NCI-H2029 treated with DMSO at 0.1 percent for 48 hours (cell line): ENCODE data around the gene ST7L.

Experiments used
- DNase-seq: peaks from one replicate; lab custom pipeline; 2025; lab: John Stamatoyannopoulos, UW

ST7L gene

GRCh38 chr1:112546076-112546475 lies 72.9 kb downstream of the ST7L start:
- no peak for DNase-seq

- no peak for DNase-seq
Observed at GRCh38 chr1:112544751-112545150, 74.2 kb downstream of the ST7L start.

DNA sequence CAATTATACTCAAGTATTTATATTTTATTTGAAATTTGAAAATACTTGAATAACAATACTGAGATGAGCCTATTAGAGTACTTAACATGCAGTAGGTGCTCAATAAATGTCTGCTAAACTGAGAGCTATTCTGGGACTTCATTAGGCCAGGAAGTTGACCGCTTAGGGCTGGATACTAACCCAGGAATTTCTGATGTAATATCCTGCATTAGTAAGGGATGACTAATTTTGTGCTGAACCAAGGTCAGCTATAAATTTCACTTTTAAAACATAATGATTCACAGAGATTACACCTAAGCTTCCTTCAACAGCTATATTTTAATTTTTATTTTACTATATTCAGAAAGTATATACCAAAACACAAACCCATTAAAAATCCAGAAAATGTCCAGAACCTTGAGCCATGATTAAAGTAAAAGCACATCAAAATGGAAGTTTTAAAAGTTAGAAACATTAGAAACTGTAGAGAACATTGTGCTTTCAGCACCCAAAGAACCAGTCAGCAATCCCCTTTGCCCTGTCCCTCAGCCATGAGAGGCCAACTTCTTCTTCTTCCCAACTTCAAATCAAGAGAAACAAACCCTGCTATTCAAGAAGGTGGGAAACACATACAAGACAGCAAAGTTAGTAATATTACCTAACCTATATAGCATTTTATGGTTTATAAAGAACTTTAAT lies 74.8 kb downstream of the ST7L start:
- DNase-seq = no peak

GRCh38 chr1:112542206-112542973 lies 76.6 kb downstream of the ST7L start:
- no peak for DNase-seq

DNA sequence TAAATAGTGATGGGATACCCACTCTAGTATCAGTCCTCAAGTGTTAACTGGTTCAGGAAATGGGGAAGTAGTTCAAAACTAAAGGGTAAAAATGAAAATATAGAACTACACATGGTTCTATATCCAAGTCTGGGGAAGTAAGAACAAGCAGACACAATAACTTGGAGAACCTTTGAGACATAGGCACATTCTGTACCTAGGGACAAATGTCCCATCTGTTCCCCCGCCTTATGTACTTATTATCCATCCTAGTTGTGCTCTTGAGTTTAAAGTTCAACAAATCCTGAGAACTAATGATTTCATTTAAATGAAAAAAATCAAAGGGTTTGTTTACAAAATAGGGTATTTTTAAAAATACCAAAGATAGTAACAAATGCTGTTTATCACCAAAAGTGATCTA lies 77.6 kb downstream of the ST7L start:
- no peak for DNase-seq

GRCh38 chr1:112540226-112540794 lies 78.6 kb downstream of the ST7L start:
- DNase-seq = no peak

DNA sequence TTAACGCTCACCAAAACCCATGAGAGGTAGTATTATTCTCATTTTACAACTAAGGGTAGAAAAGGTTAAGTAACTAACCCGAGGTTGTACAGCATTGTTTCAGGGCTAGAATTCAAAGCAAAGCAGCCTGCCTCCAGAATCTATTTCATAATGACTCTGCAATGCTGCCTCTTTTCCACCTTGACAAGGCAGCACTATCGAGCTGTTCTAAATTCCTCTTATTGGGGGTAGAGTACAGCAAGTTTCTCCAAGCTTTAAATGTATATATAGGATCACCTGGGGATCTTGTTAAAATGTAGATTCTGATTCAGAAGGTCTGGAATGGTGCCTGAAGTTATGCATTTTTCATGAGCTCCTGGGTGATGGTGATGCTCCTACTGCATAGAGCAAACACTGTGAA lies 80.1 kb downstream of the ST7L start:
- no peak for DNase-seq

DNA sequence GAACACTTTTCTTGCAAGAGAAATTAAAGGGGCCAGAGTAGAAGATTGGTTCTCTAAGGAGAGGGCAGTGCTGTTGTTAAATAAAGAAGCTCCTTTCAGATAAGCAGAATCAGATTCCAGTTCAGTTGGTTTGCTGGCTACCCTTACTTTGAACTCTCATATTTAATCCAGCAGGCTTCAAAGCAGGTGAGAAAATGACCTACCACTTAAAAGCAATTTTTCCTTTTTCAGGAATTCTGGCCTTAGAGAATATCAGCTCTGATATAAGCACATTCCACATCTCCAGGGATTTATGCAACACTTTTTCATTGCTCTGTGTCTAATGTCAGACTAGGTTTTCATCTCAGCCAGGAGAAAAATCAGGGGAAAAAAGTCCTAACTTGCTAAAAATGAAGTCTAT lies 81.5 kb downstream of the ST7L start:
- DNase-seq = no peak

- DNase-seq = no peak
Observed at GRCh38 chr1:112536561-112536960, 82.4 kb downstream of the ST7L start.

- DNase-seq = no peak
Observed at GRCh38 chr1:112533029-112533428, 85.9 kb downstream of the ST7L start.

DNA sequence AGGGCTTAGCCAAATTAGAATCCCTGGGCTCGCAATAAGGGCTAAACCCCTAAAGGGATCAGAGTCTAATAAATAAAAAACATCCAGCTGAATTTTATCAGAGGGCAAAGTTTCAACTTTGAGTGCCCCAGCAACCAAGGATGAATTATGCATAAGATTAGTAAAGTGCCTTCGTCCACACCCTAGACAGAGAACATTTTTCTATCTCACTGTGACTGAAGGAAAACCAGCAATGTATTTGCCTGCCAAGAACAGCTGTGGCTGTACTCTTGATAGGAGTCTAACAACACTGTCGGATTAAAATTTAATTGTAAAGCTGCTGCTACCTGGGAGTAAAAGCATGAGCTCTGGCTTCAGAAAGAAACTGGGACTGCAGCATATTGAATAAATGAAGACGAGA lies 86.9 kb downstream of the ST7L start:
- DNase-seq = no peak

DNA sequence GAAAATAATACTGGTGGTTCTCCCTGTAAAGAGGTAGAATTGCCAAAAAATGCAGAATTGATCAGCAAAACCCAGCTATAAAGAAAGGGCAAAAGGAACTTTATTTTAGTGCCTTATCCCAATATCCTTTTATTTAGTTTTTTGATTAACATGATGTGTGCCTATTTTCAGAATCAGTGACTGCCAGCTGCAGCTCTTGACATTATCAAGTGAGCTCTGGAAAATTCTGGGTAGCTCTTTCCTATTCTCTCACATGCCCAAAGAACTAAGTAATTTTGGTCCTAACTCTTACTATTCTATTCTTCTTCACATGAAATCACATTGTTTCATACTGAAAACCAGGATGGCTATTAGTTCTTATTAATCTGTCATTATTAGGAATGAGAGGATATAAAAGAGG lies 88.1 kb downstream of the ST7L start:
- DNase-seq = no peak

GRCh38 chr1:112529301-112529700 lies 89.6 kb downstream of the ST7L start:
- no peak for DNase-seq

DNA sequence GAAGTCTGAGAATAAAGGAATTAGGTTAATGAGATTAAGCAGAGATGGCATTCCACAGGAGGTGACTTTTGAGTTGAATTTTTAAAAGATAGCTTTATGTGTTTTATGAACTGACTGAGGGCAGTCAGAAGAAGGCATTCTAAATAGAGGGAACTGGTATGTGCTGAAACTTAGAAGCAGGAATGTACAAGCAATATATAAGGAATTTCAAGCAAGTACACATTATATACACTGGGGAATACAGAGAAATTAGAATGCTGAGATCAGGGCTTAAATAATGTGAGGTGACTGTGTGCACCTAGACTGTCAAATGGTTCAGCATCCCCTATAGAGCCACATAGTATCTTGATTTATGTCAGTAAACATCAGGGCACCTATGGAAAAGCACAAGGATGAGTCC lies 90.9 kb downstream of the ST7L start:
- DNase-seq = no peak

GRCh38 chr1:112527266-112528010 lies 91.5 kb downstream of the ST7L start:
- no peak for DNase-seq

DNA sequence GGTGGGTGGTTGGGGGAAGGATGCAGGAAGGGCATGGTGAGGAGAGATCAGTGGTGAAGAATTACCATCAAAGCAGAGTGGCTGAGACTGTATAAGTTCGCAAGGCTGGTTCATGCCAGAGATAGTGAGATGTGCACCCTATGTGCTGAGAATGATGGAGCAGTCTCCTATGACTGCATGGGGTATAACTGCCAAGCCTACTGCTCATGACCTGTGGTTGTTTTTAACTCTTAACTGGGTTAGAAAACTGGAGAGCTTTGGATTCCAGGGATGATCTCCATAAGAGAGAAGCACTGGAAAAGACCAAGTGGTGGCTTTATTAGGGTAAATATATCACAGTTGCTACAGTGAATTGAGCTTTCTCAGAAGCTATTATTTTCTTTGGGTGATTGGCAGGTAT lies 94.0 kb downstream of the ST7L start:
- no peak for DNase-seq

GRCh38 chr1:112524251-112524650 lies 94.7 kb downstream of the ST7L start:
- DNase-seq = no peak

DNA sequence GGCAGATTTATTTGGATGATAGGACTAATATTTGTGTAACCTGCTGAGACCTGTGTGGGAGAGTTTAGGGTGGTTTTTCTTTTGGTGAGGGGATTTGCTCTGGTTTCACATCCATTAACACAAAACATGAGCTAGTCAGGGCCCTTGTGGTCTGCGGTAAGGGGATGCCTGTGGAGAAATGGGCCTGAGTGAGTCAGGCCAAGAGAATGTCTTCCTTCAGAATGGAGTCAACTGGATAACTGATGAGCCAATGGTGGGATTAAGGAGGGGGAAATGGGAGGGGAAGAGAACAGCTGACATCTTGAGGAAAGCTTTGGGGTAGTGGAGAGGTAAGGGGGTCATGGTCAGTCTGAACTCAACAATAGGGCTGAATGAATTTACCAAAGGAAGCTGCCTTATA lies 96.3 kb downstream of the ST7L start:
- no peak for DNase-seq

- DNase-seq = no peak
Observed at GRCh38 chr1:112520166-112520565, 98.8 kb downstream of the ST7L start.

GRCh38 chr1:112518186-112518585 lies 100.8 kb downstream of the ST7L start:
- DNase-seq = no peak

DNA sequence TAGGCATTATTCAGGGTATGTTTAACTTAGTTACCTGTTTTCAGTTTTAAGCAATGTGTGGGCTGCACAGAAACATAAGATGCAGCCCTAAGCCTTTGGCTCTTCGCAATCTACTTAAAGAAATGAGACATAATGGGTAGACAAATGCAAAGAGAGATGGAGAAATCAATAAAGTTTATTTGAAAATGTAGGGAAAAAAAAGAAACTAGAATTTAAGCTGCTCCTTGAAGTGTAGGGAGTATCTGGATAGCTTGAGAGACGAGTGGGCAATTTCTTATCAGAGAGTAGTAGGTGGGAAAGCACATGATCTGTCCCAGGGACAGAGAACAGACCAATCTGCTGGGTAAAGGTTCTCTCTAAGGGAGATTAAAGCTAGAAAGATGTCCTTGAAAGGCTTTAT lies 101.3 kb downstream of the ST7L start:
- DNase-seq = no peak

DNA sequence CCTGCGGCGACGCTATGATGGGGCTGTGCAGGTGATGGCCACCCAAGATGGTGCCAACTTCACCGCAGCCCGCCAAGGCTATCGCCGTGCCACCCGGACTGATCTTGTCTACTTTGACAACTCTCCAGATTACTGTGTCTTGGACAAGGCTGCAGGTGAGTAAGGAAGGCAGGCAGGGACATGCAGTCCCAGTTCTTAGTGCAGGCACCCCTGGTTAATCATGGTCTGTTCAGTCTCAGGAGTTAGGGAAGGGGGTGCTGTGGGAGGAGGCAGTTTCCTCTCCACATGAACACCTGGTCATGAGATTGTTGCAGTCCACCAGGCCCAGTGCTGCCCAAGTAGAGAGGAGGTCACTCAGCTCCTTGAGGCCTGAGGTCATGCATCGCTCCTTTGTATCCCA lies 101.7 kb downstream of the ST7L start:
- no peak for DNase-seq

DNA sequence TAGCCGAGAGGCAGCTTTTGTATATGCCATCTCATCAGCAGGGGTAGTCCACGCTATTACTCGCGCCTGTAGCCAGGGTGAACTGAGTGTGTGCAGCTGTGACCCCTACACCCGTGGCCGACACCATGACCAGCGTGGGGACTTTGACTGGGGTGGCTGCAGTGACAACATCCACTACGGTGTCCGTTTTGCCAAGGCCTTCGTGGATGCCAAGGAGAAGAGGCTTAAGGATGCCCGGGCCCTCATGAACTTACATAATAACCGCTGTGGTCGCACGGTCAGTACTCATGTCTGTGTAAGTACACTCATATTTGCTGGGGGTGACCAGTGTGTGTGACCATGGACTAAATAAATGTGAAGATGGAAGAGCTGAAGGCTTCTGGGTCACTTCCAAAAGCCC lies 102.8 kb downstream of the ST7L start:
- DNase-seq = no peak
